Anterior cingulate cortex (tissue), 58 donors: ENCODE measurements around the gene TEKT2.

Source experiments
- DNase-seq, 58 donors: peaks; one replicate each; lab custom pipeline; 2025; lab: John Stamatoyannopoulos, UW

The TEKT2 gene

GRCh38 chr1:36126005-36126716 lies 42.3 kb downstream of the TEKT2 start:
- DNase-seq: no peak

GRCh38 chr1:36126797-36127500 lies 43.1 kb downstream of the TEKT2 start:
- peak in 1 of 58 donors; percentile 29 for DNase-seq

GRCh38 chr1:36128126-36128904 lies 44.4 kb downstream of the TEKT2 start:
- no peak for DNase-seq

- no peak for DNase-seq
Measured at GRCh38 chr1:36128905-36129206, 45.0 kb downstream of the TEKT2 start.

- no peak for DNase-seq
Measured at GRCh38 chr1:36132029-36132428, 48.1 kb downstream of the TEKT2 start.

GRCh38 chr1:36133484-36133883 lies 49.6 kb downstream of the TEKT2 start:
- DNase-seq: peak in 19 of 58 donors; percentile 8 to 70 (median 29)

- no peak for DNase-seq
Measured at GRCh38 chr1:36134031-36134430, 50.1 kb downstream of the TEKT2 start.

- peak in 32 of 58 donors; percentile 11 to 69 (median 30) for DNase-seq
Measured at GRCh38 chr1:36134505-36135329, 50.8 kb downstream of the TEKT2 start.

GRCh38 chr1:36135330-36135667 lies 51.4 kb downstream of the TEKT2 start:
- no peak for DNase-seq

GRCh38 chr1:36135796-36136195 lies 51.9 kb downstream of the TEKT2 start:
- DNase-seq: no peak

- peak in 13 of 58 donors; percentile 5 to 51 (median 20) for DNase-seq
Measured at GRCh38 chr1:36136535-36136934, 52.6 kb downstream of the TEKT2 start.

GRCh38 chr1:36137226-36137625 lies 53.3 kb downstream of the TEKT2 start:
- no peak for DNase-seq

GRCh38 chr1:36137776-36138175 lies 53.9 kb downstream of the TEKT2 start:
- no peak for DNase-seq
